Erythroblast (primary cell): ENCODE results near the gene SLC48A1.

ENCODE experiments used
- DNase-seq, 2 experiments: peaks; one replicate each; lab custom pipeline; 2025; lab: John Stamatoyannopoulos, UW
- GATA1 ChIP-seq: IDR thresholded peaks from 2 replicates; pipeline ENCODE4 v1.6.1; 2011; ENCODE audit warnings: low read depth, mild to moderate bottlenecking, control low read depth, low read length, moderate library complexity
- POLR2A ChIP-seq: IDR thresholded peaks from 2 replicates; pipeline ENCODE4 v1.6.1; 2011; ENCODE audit warnings: mild to moderate bottlenecking, low read length

The SLC48A1 gene

DNA sequence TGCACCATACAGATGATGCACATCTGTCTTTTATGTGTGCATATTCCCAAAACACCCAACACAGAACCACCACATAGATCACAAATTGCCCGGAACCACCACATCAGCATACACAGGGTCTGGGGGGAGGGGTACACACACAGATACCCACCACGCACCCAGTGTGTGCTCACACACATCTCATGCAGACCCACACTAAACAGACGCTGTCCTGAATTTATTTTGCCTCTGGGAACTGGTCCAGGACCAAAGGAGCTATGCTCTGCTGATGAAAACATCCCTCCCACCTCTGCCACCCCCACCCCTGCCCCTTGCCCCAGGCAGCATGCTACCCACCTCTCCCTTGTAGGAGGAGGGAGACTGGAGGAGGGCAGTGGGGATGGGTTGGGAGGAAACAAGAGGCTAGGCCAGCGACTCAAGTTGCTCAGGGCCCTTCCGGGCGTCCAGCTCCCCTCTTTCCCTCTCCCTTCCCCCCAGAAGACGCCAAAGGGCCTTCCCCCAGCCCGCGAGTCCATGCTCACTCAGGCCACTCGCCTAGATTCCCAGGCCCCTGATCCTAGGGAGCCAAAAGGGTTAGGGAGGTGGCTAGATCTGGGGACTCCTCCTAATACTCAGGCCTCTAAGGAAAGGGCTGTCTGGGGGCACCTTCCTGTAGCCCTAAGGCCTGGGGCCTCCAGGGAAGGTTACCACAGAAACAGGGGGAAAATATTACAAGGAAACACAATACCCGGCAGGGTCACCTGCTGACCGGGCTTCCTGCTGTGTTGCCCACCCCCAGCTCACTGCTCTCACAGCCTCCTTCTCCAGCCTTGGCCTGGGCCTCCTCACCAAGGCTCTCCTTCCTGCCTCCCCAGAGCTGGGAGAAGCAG lies 43.6 kb downstream of the SLC48A1 start:
- TF ChIP-seq GATA1 (no peak), POLR2A (no peak)
- no peak for DNase-seq

DNA sequence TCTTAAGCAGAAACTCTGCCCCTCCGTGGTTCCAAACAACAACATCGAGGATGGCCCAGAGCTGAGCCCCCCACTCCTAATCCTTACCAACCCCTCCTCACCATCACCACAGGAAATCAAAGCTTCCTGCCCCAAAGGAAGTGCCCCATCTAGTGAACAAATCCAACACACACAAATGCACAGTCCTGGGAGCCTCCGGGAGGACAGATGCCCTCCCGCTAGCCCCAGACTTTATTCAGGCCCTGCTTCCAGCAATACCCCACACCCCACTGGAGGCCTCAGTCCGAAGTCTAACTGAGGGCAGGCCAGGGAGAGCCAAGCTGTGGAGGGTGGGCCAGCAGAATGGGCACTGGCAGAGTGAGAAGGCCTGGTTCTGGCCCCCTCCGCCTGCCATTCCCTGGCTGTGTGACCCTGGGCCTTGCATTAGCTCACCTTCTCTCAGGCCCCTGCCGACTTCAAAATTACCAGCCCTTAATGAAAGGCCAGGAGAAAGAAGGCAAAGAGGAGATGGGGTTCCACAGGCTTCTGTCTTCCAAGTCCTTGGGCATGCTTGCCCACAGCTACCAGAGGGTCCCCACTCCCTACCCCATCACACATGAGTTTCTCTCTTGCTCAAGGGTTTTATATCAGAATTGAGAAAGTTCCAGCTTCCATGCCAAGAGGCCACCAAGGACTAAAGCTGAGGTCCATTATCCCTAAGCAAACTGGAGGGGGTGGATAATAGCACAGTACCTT lies 44.4 kb downstream of the SLC48A1 start:
- TF ChIP-seq GATA1 (no peak), POLR2A (no peak)
- DNase-seq = peak in 1 of 2 experiments; percentile 38

DNA sequence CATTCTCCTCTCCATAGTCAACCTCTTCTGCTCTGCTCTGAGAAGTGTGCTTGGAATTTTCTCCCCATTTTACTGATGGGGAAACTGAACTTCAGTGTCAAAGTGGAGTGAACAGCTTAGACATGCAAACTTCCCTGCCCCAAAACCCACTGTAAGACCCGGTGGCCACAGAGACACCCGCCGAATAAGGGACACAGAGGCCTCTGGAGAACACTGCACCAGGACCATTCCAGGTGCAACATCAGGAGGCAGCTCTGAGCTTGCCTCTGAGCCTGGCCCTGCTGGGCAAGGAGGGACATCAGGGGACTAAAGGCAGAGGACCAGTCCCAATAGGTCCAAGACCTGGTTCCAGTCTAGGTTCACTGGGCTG lies 45.0 kb downstream of the SLC48A1 start:
- TF ChIP-seq POLR2A = no peak
- no peak for TF ChIP-seq GATA1
- no peak for DNase-seq

DNA sequence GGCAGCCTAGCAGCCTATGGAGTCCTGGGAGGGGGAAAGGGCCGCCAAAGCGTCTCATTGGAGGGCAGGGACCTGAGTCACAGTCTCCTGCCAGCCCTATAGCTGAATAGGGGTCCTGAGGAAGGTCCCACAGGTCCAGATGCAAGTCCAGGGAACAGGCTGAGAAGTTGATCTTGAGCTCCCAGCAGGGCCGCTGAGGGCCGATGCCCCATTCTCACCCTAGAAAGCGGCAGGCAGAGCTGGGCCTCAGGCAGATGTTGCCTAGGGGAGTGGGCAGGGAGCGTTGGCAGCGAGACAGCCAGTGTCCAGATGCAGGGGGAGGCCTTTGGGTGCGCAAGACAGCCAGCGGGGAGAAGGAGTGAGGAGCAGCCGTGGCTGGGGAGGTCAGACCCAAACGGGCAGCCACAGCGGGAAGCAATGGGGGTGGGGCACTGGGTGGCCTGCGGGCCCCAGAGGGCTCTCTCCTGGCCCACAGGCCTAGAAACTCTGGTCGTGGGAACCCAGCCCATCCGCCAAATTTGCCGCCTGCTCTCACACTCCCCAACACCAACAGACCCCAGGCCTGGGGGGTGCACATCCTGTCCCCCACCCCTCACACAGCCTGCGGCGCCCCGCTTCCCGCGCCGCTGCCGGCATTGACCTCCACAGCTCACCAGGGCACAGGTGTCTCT lies 45.6 kb downstream of the SLC48A1 start:
- TF ChIP-seq POLR2A (no peak), GATA1 (no peak)
- DNase-seq = peak; percentile 64 to 67

DNA sequence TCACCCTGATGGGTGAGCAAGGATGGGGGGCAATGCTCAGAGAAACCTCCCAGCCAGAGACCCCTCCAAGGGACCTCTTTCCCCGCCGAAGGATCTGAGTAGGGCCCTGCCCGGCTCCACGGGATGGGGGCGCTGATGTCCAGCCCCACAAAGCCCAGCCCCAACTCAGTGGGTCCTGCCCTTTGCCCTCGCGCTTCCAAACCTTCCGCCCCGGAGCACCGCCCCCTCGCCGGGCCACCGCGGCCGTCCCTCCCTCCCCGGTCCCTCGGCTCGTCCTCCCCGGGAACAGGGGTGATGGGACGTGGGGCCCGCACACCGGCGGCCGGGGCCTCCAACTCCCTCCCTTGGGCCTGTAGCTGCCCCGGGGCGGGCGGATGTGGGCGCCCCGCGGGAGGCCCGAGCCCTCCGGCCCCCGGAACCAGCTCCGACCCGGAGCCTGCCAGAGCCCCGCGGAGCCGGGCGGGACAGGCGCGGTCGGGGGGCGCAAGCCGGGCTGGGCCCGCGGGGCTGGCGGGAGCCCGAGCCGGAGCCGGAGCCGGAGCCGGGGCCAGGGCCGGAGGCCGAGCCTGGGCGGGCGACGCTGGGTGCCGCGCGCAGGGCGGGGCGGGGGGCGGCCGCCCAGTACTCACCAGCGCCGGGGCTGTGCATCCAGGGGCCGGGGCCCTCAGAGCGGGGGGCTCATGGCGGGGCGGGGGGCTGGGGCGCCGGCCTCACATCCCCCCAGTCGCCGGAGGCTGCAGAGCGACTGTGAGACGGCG lies 46.3 kb downstream of the SLC48A1 start:
- no peak for TF ChIP-seq POLR2A
- TF ChIP-seq GATA1 = no peak
- DNase-seq = peak; percentile 63 to 72

DNA sequence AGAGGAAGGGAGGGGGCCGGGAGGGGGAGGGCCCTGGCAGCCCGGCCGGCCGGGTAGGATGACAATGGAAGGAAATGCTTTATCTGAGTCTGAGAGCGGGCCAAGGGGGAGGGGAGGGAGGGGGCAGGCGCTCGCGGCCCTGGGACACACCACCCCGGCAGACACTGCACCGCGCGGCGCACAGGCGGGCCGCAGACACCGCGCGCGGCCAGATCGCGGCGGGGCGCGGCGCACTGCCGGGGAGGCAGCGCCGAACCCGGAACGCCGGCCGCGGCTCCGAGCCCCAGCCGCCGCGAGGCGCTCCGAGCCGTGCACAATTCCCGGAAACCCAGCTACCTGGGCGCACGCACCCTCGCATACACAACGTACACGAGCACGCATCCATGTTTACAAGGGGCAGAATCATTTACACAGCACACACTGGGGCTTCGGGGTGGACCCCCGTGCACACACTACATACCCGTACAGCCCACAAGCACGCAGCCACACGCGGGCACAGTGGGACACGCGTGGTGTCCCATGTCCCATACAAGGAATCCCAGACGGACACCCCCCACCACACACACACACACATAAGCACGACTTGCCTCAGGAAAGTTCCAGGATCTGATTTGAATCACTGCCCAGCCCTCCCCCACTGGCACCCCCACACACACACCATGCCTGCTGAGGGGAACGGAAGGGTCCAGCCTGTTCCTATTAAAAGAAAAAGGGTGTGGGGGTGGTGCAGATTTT lies 47.0 kb downstream of the SLC48A1 start, which contains the start of gene HDAC7:
HDAC7 (minus strand) TSS at position 8 of the 735 bp plus-strand sequence. CDS start 118 bp downstream, outside the sequence.
- DNase-seq = peak; percentile 85 to 87
- TF ChIP-seq POLR2A (peak; percentile 62), GATA1 (no peak)

DNA sequence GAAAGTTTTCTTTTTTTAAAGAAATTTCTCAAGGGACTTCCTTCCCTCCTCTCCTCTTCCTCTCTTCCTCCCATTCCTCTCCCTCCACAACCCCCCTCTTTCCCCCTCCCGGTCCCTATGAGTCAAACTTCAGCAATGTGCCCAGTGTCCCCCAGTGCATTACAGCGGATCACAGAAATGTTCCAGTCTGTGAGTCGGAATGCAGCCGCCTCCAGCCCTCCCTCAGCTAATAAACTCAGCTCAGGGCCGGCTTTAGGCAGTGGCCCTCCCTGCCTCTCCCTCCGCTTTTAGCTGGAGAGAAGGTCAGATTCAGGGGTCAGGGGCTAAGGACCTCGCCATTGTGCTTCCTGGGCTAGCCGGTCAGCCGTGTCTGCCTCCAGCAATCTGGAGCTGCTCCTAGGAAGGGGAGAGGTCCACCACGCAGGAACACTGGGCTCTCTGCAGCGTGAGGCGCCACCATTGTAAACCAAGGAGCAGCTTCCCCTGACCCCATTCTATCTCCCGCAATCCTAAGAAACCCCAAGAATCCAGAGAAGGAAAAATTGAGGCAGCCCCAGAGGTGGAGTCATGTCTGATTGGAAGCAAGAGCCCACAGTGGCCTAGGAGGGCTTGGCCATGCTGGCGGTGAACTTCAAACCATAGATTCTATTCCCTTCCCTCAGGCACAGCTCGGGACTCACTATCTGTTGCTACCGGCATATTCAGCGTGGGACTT lies 47.8 kb downstream of the SLC48A1 start:
- TF ChIP-seq POLR2A (no peak), GATA1 (no peak)

DNA sequence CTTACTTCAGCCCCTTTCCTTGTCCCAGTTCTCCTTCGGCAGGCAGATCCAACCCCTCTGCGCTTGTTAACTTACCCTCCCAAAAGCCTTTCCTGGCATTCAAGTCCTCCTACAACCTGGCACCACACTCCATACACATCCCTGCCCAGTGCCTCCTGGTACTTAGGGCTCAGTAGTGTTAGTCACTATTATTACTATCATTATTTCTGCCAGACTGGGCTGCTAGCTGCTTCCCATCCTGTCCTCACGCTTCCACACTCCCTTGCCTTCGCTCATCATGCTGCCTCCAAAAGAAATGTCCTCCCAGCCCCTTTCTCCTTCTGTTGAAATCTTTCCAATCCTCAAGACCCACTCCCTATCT lies 48.3 kb downstream of the SLC48A1 start:
- no peak for DNase-seq
- TF ChIP-seq POLR2A = no peak
- no peak for TF ChIP-seq GATA1

More for the DNA sequence above, 47.8 kb downstream of the SLC48A1 start:
- peak in 1 of 2 experiments; percentile 39 for DNase-seq

DNA sequence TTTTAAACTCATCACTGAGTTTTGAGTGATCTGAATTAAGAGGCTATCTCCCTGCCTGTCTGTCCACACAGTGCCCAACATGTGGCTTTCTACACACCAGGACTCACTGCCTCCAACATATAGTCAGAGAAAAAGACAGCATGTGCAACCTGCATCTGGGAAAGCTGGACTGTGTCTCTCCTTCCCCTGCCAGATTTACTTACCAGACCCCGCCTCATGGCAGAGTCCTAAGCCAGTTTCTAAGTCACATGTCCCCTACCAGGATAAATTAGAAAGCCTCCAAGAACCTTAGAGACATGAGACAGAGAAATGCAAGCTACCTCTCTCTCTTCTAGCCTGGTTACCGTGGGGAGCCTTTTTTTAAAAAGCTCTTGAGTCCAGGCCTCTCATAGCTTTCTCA lies 49.4 kb downstream of the SLC48A1 start:
- TF ChIP-seq GATA1 (no peak), POLR2A (no peak)

DNA sequence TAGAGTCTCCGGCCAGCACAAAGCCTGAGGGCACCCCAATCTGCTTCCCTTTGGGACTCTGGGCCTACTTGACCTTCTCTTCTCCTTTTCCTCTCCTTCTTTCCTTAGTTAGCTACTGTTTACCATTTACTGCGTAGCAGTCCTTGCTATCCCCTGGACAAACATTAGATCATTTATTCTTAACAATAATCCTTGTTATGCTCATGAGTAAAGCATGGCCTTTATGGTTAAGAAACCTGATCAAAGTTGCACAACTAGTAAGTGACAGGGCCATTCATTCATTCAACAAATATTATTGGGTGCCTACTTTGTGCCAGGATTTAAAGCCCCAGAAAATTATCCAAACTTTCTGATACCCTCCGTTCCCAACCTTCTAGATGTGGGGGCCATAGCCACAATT lies 49.8 kb downstream of the SLC48A1 start:
- no peak for DNase-seq
- no peak for TF ChIP-seq GATA1
- no peak for TF ChIP-seq POLR2A

More for the DNA sequence above, 49.4 kb downstream of the SLC48A1 start:
- DNase-seq = no peak

DNA sequence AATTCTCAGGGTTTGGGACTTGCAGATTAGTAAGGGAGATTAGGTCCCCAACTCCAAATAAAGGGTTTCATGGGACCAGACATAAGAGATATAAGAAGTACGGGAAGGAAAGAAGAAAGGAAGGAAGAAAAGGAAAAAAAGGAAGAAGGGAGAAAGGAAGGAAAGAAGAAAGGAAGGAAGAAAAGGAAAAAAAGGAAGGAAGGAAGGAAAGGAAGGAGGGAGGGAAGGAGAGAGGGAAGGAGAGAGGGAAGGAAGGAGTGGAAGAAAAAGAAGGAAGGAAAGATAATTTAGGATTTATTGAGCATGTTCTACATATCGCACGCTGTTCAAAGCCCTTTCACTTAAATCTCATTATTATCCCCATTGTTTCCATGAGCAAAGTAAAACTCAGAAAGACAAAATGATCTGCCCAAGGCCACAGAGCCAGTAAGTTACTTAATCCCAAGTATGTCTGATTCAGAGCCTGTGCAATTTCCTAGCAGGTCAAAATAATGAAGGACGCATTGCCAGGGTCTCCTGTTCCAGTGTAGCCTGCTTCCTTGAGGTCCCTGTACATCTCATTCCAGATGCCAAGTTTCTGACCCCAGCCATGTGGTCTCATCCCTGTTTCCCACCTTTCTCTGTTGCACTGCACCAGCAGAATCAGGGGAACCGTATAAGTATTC lies 50.5 kb downstream of the SLC48A1 start:
- DNase-seq = no peak
- TF ChIP-seq GATA1 = no peak
- TF ChIP-seq POLR2A = no peak

DNA sequence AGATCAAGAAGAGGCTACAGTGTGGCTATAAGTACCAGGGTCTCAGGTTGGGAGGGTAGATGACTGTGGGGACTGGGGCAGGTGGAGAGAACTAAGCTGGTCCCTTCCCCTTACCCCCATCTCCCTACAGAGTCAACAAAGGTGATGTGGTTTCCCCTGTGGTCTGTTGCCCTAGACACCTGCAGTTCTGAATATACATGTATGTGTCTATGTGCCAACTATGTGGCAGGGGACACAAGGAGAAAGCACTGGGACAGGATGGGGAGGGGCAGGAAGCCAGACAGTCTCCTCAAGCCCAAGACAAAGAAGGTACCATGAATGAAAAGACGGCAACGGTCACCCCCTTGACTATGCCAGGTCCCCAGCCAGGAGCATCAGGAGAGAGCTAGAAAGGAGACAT lies 51.2 kb downstream of the SLC48A1 start:
- no peak for DNase-seq
- no peak for TF ChIP-seq GATA1
- no peak for TF ChIP-seq POLR2A
